ENCODE data around the gene UGT1A8.

The UGT1A8 gene

GRCh38 chr2:233817995-233818638, 200.7 kb downstream of the UGT1A8 start:
- TF ChIP-seq MAX (IDR thresholded peaks at IDR 0.05; ENCODE audit: low read depth, low read length), result no peak
- DNase-seq (ENCODE audit: low read depth), result no peak
- H3K4me3 ChIP-seq (ENCODE audit: low read depth, low read length), result no peak overlapping the region

GRCh38 chr2:233818639-233819621, 201.5 kb downstream of the UGT1A8 start:
- DNase-seq (ENCODE audit: low read depth), result no peak
- no peak overlapping the region for H3K4me3 ChIP-seq (ENCODE audit: low read depth, low read length)
- TF ChIP-seq MYC (IDR thresholded peaks at IDR 0.05; ENCODE audit: low read depth, low read length) (no peak), CTCF (IDR thresholded peaks at IDR 0.05; ENCODE audit: low read depth, low read length) (no peak), MAX (IDR thresholded peaks at IDR 0.05; ENCODE audit: low read depth, low read length) (no peak), POLR2A (IDR thresholded peaks at IDR 0.05; ENCODE audit: extremely low read depth, insufficient read length) (no peak)

- no peak for TF ChIP-seq MAX (IDR thresholded peaks at IDR 0.05; ENCODE audit: low read depth, low read length)
- no peak for TF ChIP-seq CTCF (IDR thresholded peaks at IDR 0.05; ENCODE audit: low read depth, low read length)
- TF ChIP-seq MYC (IDR thresholded peaks at IDR 0.05; ENCODE audit: low read depth, low read length), result no peak
- no peak for TF ChIP-seq POLR2A (IDR thresholded peaks at IDR 0.05; ENCODE audit: extremely low read depth, insufficient read length)
- H3K4me3 ChIP-seq (ENCODE audit: low read depth, low read length), result no peak overlapping the region
- DNase-seq (ENCODE audit: low read depth), result no peak
These were observed 202.7 kb downstream of the UGT1A8 start for GRCh38 chr2:233819884-233820773.

- H3K4me3 ChIP-seq (ENCODE audit: low read depth, low read length), result no peak overlapping the region
- no peak for TF ChIP-seq POLR2A (IDR thresholded peaks at IDR 0.05; ENCODE audit: extremely low read depth, insufficient read length)
- no peak for TF ChIP-seq MAX (IDR thresholded peaks at IDR 0.05; ENCODE audit: low read depth, low read length)
- TF ChIP-seq MYC (IDR thresholded peaks at IDR 0.05; ENCODE audit: low read depth, low read length), result no peak
- TF ChIP-seq CTCF (IDR thresholded peaks at IDR 0.05; ENCODE audit: low read depth, low read length), result no peak
These were observed 203.3 kb downstream of the UGT1A8 start for GRCh38 chr2:233820774-233821105.

GRCh38 chr2:233821196-233821595, 203.8 kb downstream of the UGT1A8 start:
- no peak for DNase-seq (ENCODE audit: low read depth)
- TF ChIP-seq MYC (IDR thresholded peaks at IDR 0.05; ENCODE audit: low read depth, low read length) (no peak), CTCF (IDR thresholded peaks at IDR 0.05; ENCODE audit: low read depth, low read length) (no peak), MAX (IDR thresholded peaks at IDR 0.05; ENCODE audit: low read depth, low read length) (no peak), POLR2A (IDR thresholded peaks at IDR 0.05; ENCODE audit: extremely low read depth, insufficient read length) (no peak)
- H3K4me3 ChIP-seq (ENCODE audit: low read depth, low read length), result no peak overlapping the region

More at GRCh38 chr2:233820774-233821105, 203.3 kb downstream of the UGT1A8 start:
- no peak for DNase-seq (ENCODE audit: low read depth)
